Hematopoietic multipotent progenitor cell treated with erythropoietin and hydrocortisone succinate and interleukin-3 and kit ligand, for 15 days (in vitro differentiated cells): ENCODE results near the gene LAMTOR3.

Experiments used
- DNase-seq: peaks from one replicate; pipeline ENCODE4 v3.0.0-alpha.2; 2015; ENCODE audit warnings: low spot score

Gene LAMTOR3

GRCh38 chr4:99894161-99894997, at the start of gene LAMTOR3:
LAMTOR3 (minus strand) TSS chr4:99894427; CDS start chr4:99893963, 464 bp downstream.
- peak; percentile 92 for DNase-seq

GRCh38 chr4:99938243-99938753, 44.1 kb upstream of the LAMTOR3 start:
- no peak for DNase-seq

- no peak for DNase-seq
These were observed 40.7 kb upstream of the LAMTOR3 start for GRCh38 chr4:99934891-99935290.

- no peak for DNase-seq
These were observed 33.3 kb upstream of the LAMTOR3 start for GRCh38 chr4:99927566-99927965.

- no peak for DNase-seq
These were observed 26.9 kb upstream of the LAMTOR3 start for GRCh38 chr4:99921174-99921573.

GRCh38 chr4:99918656-99919055, 24.4 kb upstream of the LAMTOR3 start:
- no peak for DNase-seq

GRCh38 chr4:99917575-99917974, 23.3 kb upstream of the LAMTOR3 start:
- DNase-seq = no peak

DNA sequence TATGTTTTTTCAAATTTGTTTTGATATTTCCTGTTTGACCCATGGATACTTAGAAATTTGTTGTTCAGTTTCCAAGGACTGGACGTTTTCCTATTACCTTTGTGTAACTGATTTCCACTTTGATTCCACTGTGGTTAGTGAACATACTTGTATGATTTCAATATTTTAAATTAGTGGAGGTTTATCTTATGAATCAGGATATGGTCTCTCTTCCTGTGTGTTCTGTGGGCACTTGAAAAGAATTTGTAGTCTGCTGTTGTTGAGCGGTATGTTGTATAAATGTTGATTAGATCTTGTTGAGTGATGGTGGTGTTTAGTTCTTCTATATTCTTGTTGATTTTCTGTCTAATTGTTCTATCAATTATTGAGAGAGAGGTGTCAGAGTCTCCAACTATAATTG, 21.2 kb upstream of the LAMTOR3 start:
- DNase-seq = no peak

- no peak for DNase-seq
These were observed 771 bp upstream of the LAMTOR3 start for GRCh38 chr4:99894998-99895397.

DNA sequence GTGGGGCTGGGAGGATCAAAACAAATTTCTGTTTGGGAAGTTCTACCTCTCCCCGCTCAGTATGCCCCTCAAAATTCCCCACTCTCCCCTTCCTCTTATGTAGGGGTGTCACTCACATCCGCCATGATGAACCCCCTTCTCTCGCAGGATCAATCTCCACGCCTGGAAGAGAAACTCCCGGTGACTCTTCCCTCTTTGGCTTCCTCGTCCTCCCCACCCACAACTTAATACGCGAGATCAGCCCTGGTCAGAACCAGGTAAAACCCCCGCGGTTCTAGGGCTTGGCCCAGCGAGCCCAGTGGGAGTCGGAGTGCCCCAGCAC, 427 bp downstream of the LAMTOR3 start:
- DNase-seq = peak; percentile 21

DNA sequence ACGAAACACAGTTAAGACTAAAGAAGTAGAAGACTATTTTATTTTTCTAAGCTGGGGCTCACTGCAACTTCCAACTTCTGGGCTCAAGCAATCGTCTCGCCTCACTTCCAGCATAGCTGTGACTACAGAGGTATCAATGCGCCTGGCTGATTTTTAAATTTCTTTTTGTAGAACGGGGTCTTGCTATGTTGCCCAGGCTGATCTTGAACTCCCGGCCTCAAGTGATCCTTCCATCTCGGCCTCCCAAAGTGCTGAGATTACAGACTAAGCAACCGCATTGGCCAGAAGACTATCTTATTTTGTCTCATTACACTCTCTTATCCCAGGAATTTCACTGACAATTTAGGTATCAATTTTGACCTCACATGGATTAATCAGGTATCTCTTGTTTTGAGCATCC, 1.2 kb downstream of the LAMTOR3 start:
- DNase-seq = no peak

- DNase-seq = peak; percentile 16
These were observed 2.9 kb downstream of the LAMTOR3 start for GRCh38 chr4:99891351-99891750.

- DNase-seq = no peak
These were observed 6.4 kb downstream of the LAMTOR3 start for GRCh38 chr4:99887837-99888236.

DNA sequence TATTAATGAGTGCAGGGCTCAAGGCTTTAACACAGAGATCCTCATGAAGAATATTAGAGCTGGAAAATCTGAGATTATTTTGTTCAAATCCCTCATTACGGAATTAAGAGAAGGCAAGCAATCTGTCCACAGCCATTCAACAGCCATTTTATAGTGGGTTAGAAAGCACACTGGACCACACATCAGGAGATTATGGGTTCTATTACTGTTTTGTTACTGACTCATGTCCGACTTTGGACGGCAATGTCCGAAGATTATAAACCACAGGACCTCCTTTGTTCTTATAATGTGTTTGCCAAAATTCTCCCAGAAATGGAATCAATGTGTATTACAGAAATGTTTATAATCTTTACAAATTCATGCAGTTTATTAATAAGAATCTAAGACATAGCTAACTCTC, 8.1 kb downstream of the LAMTOR3 start:
- DNase-seq = no peak

GRCh38 chr4:99885687-99886086, 8.5 kb downstream of the LAMTOR3 start:
- no peak for DNase-seq

GRCh38 chr4:99885063-99885664, 9.1 kb downstream of the LAMTOR3 start:
- peak; percentile 36 for DNase-seq

GRCh38 chr4:99879458-99879857, 14.8 kb downstream of the LAMTOR3 start:
- no peak for DNase-seq

- no peak for DNase-seq
These were observed 15.6 kb downstream of the LAMTOR3 start for GRCh38 chr4:99878604-99879003.

DNA sequence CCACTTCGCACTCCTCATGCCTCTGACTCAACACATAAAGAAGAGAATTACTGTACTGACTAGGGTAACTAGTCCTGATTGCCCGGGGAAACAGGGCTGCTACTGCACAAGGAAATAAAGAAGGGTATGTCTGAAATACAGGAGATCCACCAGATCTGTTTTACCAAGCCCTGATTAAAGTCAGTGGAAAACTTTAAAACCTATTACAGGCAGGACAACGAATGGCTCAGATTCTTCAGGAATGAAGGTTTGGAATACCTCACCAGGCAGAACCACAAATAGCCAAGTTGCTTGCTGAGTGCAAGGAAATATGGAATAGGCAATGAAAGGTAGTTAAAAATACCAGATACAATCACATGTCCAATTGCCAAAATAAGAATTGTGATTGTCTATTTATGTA, 17.3 kb downstream of the LAMTOR3 start:
- DNase-seq = no peak

DNA sequence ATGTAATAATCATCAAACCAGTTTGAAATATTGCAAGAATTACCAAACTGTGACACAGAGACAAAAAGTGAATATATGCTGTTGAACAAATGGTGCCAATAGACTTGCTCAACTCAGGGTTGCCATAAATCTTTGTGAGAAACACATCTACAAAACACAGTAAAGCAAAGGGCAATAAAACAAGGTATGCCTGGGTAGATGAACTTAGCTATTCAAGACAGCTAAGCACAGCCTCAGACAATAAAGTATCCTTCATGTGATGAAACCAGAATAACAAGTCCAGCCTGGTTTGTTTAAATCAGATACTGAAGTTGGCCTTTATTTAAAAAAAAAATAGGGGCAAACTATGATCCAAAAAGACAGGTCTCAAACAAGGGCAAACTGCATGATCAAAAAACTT, 19.2 kb downstream of the LAMTOR3 start:
- no peak for DNase-seq

DNA sequence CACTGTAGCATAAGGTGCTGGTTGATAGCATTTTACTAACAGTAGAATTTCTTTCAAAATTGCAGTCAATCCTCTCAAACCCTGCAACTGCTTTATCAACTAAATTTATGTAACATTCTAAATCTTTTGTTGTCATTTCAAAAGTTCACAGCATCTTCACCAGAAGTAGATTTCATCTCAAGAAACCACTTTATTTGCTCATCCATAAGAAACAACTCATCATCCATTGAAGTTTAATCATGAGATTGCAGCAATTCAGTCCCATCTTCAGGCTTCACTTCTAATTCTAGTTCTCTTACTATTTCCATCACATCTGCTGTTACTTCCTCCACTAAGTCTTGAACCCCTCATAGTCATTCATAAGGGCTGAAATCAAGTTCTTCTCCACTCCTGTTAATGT, 21.7 kb downstream of the LAMTOR3 start:
- DNase-seq = no peak

DNA sequence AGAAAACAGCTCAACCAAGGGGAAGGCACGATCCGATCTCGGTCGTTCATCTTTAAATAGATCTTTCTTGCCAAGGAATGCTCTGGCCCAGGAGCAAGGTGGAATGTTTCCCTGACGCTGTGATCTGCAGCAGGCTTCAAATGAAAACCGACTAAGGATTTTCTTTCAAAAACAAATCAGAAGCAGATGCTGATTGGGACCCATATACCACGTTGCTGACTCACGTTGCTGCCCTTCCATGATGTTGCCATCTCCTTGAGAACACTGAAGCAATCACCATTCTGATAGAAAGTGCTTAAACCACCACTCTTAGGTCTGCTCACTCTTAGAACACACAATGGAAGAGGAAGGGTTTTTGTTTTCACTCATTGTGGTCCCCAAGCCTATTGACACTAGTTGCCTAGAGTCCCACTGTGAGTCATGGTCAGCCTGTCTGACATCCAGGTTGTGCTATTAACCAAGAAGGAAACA, 26.1 kb downstream of the LAMTOR3 start:
- DNase-seq = no peak

- DNase-seq = no peak
These were observed 30.4 kb downstream of the LAMTOR3 start for GRCh38 chr4:99863804-99864203.
